HTERT RPE-1 (cell line): ENCODE measurements around the gene IGF1R.
"Not testable (repeated sequence)": the region's sequence is repeated elsewhere in the genome, so short reads cannot be mapped to it uniquely, and the experiment has no call there.

Experiments used
- in situ Hi-C: fragments of 300-500 bp; cut with MboI; formaldehyde crosslinking; loops from 4 replicates; pipeline ENCODE4 v1.14.3; 2020; ENCODE audit warnings: low sequenced_read_pairs

The IGF1R gene

GRCh38 chr15:98647774-98648653, at the start of gene IGF1R:
IGF1R (plus strand) TSS chr15:98648539; CDS start chr15:98649582, 1,043 bp downstream.
- in situ Hi-C loops, result no loop called here

- in situ Hi-C loops, result no loop called here
Measured at GRCh38 chr15:98599909-98600691, 48.2 kb upstream of the IGF1R start.

- in situ Hi-C loops, result no loop called here
Measured at GRCh38 chr15:98604983-98605382, 43.4 kb upstream of the IGF1R start.

- in situ Hi-C loops, result no loop called here
Measured at GRCh38 chr15:98609144-98609852, 39.0 kb upstream of the IGF1R start.

DNA sequence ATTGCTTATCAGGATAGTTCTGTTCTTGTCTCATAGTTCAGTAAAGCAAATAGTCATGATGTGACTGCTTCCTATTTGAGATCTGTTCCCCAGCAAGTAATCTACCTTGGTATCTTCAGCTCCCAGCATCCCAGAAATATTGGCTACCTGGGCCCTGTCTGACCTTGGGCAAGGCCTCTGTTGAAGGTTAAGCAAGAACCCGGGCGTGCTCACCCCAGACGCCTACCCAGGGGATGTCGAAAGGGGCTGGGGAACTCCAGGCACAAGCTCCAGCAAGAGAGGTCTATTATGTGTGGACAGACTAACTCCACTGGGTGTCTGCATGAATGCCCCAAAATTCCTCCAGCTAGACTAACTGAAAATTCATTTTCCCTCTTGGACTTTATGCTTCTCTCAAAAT, 37.3 kb upstream of the IGF1R start:
- in situ Hi-C loops, result no loop called here

GRCh38 chr15:98611808-98612207, 36.5 kb upstream of the IGF1R start:
- in situ Hi-C loops, result no loop called here

GRCh38 chr15:98612490-98613110, 35.7 kb upstream of the IGF1R start:
- in situ Hi-C loops, result no loop called here

GRCh38 chr15:98614681-98615080, 33.7 kb upstream of the IGF1R start:
- in situ Hi-C loops, result no loop called here

DNA sequence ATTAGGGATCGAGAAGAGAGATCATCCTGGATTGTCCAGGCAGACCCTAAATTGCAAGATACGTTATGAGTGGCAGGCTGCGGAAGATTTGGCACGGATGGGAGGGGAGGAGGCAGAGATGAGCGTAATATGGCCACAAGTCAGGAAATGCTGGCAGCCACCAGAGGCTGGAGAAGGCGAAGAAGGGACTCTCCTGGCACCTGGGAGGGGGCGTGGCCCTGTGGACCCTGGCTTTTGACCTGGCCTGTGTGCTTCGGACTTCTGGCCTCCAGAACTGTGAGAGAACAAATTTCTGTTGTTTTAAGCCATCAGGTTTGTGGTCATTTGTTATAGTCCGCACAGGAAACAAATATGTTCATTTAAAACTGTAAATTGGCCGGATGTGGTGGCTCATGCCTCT, 31.9 kb upstream of the IGF1R start:
- in situ Hi-C loops, result no loop called here

DNA sequence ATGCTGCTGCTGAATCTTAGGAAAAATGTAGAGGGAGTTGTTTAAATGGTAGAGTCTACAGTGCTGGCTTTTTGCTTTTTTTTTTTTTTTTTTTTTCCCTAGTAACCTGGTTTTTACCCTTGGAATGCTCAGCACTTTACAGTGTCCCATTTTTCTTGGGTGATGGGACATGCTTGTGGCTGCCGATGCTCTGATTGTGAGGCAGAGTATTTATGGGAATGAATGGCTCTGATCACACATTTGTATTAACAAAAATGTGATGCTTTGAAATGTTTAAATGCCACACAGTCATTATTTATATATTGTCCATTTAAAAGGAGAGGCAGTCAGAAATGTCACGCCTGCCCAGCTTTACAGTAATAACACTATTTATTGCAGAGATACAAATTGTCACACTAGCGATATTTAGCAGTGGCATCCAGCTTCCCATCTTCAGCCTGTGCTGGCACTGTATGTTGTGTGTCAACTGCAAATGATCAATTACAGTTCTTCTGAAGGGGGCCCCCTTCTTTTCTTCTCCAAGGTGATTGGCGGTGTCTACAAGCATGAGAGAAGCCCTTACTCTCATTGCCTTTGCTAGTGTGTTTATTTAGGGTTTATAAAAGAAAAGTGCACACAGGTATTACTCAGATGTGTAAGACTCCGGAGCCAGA, 30.9 kb upstream of the IGF1R start:
- in situ Hi-C loops, result no loop called here

GRCh38 chr15:98618576-98618975, 29.8 kb upstream of the IGF1R start:
- in situ Hi-C loops, result not testable (repeated sequence)

- in situ Hi-C loops, result no loop called here
Measured at GRCh38 chr15:98620020-98620419, 28.3 kb upstream of the IGF1R start.

GRCh38 chr15:98621021-98621420, 27.3 kb upstream of the IGF1R start:
- in situ Hi-C loops, result no loop called here

- in situ Hi-C loops, result no loop called here
Measured at GRCh38 chr15:98625614-98626013, 22.7 kb upstream of the IGF1R start.

GRCh38 chr15:98626153-98626552, 22.2 kb upstream of the IGF1R start:
- in situ Hi-C loops, result no loop called here

DNA sequence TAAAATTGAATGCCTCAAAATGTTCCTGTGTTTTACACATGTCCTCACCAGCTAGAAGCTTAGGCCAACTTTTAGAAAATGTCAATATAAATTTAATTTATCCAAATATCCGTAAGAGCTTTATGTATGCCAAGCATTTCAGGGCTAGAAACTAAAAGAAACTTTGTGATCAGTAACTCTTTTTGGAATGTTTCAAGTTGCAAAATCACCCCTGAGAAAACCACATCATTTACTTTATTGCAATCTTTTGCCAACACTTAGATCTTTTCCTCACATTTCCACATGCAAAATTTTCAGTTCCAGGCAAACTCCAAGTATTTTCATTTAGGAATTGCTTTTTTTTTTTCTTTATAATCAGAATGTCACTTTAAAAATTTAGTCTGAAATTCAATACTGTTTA, 20.1 kb upstream of the IGF1R start:
- in situ Hi-C loops, result no loop called here

GRCh38 chr15:98635848-98636247, 12.5 kb upstream of the IGF1R start:
- in situ Hi-C loops, result no loop called here

GRCh38 chr15:98643115-98643514, 5.2 kb upstream of the IGF1R start:
- in situ Hi-C loops, result no loop called here

DNA sequence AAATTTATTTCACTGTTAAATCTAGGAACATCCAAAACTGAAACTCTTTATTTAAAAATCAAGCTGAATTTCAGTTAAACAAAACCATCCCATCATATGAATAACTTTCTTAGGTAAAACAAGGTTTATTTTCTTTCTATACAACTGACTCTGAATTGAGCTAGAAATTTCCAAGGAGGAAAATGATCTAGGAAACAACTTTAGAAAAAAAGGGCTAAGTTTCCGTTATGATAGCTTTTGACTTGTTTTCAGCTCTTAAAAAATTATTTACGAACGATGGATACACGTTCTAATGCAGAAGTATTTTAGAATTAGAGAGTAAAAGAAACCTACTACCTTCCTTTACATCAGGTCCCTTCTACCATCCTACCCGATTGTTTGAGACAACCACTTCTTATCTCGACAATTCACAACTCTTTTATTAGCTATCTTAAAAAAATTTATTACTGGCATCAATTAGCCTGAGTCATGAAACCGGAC, 1.8 kb upstream of the IGF1R start:
- in situ Hi-C loops, result no loop called here

DNA sequence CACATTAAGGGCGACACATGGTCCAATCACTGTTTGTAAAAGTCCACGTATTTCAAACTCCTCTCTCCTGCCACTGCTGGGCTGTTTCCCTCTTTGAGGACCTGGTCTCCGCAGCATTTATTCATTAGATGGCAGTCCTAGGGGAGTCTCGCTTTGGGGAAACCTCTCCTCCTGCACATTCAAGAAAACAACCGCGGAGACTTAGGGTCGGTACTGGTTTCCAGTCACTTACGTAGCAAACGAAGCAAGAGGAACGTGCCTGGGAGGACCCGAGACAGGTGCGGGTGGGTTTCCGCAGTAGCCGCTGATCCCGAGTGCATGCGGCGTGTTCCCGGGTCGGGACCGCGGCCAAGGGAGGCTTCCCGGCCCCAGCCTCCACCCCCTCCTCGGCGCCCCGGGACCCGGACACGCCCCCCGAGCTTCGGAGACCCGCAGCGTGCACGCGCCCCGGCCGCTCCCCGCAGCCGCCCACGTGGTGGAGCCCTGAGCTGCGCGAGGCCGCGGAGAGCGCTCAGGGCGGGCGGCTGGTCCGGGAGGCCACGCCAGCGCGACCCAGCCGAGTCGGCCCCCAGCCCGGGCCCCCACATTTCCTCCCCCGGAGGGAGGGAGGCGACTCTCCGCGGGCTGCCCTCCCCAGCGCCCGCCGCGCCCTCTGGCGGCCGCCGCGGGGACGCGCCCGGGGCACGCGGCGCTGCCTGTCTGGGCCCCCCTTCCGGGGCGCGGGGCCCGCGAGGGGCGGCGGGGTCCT, 1.1 kb upstream of the IGF1R start:
- in situ Hi-C loops, result no loop called here
